ENCODE results near the gene SLC30A1. TPM values are rescaled to one million over a fixed set of nuclear protein-coding genes. Genes with fewer than 3 reads are reported as not detected.
"Not testable (repeated sequence)": the region's sequence is repeated elsewhere in the genome, so short reads cannot be mapped to it uniquely, and the experiment has no call there.

Gene SLC30A1
- total and polyA plus RNA-seq, 4 donors: 17.0 to 37.3 (median 25.4) TPM

DNA sequence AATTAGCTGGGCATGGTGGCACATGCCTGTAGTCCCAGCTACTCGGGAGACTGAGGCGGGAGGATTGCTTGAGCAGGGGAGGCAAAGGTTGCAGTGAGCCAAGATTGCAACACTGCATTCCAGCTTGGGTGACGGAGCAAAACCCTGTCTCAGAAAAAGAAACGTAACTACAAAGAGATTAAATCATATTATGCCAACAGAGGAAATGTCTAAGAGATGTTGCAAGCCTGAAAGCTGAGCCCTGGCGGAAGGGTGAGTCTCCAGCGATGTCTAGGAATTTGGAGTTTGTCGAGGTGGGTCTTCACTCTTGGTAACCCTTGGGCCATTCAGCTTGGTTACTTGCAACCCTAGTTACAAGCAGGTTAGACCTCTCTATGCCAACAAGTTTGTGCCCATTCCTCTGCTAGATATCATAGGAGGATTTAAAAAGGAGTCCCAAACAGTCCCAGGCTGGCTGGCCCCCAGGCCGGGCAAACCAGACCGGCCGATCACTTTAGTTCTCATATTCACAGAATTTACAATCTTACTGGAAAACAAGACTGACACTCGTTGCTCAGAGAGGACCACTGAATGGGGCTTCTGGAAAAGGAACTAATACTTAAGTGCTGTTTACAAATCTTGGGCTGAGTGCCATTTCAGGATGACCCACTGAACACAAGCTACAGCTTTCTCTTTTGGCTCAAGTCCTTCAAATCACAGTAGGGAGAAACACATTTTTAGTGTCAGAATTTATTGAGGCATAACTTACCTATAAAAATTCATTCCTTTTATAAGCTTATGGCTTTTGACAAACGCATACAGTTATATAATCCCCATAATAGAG, 27.1 kb downstream of the SLC30A1 start:
- no peak for DNase-seq (ENCODE audit: low read depth in 4 of 6, low spot score in 6 of 6)

DNA sequence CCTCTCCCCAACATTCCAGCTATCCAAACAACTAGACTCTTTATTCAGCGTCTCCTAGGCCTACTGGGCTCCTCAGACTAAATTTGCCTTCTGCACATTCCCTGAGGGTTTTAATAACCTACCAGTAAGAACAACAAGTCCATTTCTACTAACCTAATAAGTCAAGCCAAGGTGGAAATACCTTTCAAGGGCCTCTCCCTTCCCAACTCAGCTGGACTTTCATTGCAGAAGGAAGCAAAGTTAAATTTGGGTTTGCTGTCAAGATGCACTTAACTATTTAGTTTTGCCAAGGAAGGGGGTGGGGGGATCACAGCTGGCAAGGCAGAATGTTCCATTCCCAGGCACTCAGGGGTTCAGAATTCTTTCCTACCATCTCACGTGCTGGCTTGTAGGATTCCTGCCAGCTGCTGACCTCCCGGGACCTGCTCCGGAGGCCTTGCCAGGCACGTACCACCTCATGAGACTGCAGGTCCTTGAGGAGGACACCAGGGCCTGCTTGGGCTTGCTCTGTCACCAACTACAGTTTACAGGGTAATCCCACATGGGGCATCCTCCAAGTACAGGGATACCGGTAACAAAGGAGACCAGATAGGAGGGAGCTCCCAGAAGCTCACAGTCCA, 29.8 kb downstream of the SLC30A1 start:
- H3K4me3 ChIP-seq (ENCODE audit: low read depth, low read length): no peak overlapping the region
- H3K36me3 ChIP-seq (ENCODE audit: control insufficient read depth, insufficient read depth, low read length): no peaks in the 10 kb centered on the region
- DNase-seq (ENCODE audit: low read depth in 4 of 6, low spot score in 6 of 6): no peak

More for the DNA sequence above, 27.1 kb downstream of the SLC30A1 start:
- H3K9me3 ChIP-seq (ENCODE audit: control insufficient read depth, insufficient read depth, low read length): no peaks in the 10 kb centered on the region
- H3K36me3 ChIP-seq (ENCODE audit: control insufficient read depth, insufficient read depth, low read length): no peaks in the 10 kb centered on the region
- no peak overlapping the region for H3K4me3 ChIP-seq (ENCODE audit: low read depth, low read length)
- WGBS (ENCODE audit: insufficient coverage): 79% methylated on average over 2 of the region's 12 CpGs
- H3K27ac ChIP-seq (ENCODE audit: low read depth, low read length): no peak overlapping the region
- no peaks in the 10 kb centered on the region for H3K27me3 ChIP-seq (ENCODE audit: control insufficient read depth, insufficient read depth, low read length)
- peaks cover 3% of the 10 kb centered on the region for H3K4me1 ChIP-seq (ENCODE audit: control insufficient read depth, insufficient read depth, low read length)

DNA sequence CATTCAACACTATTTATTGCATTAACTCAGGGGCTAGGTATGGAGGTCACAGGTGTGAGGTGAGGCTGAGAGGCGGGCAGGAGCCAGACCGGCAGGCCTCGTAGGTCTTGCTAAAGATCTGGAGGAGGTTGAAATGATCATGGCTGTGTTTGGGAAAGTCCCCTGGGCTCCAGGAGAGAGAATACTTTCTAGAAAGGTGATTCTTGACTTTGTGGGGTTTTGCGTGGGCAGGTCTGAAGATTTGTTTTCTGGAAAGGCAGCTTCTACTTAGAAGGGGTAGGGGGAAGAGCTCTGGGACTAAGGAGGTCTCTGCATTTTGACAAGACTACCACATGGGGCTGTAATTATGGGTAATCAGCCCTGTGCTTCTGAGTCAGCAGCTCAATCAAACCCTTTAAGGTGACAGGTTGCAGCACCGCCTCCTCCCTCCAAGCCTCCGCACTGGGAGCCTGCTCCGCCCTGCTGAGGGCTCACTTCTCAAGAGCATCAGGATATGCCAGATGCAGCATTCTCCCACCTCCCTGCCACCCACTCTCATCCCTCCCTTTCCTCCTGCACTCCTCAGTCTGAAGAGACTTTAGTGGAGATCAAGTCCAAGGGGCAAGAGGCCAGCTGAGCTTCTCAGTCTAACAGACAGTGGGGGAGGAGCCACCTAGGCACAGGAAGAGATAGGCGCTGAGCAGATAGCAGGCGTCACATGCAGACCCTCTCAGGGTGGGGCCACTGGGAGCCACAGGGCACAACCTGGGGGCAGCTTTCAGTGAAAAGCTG, 30.5 kb downstream of the SLC30A1 start:
- no peaks in the 10 kb centered on the region for H3K36me3 ChIP-seq (ENCODE audit: control insufficient read depth, insufficient read depth, low read length)
- H3K4me3 ChIP-seq (ENCODE audit: low read depth, low read length): no peak overlapping the region
- H3K27me3 ChIP-seq (ENCODE audit: control insufficient read depth, insufficient read depth, low read length): no peaks in the 10 kb centered on the region
- no peak overlapping the region for H3K27ac ChIP-seq (ENCODE audit: low read depth, low read length)
- 88% methylated on average over 9 of the region's 9 CpGs for WGBS (ENCODE audit: insufficient coverage)
- peaks cover 3% of the 10 kb centered on the region for H3K4me1 ChIP-seq (ENCODE audit: control insufficient read depth, insufficient read depth, low read length)
- no peak for DNase-seq (ENCODE audit: low read depth in 4 of 6, low spot score in 6 of 6)
- H3K9me3 ChIP-seq (ENCODE audit: control insufficient read depth, insufficient read depth, low read length): no peaks in the 10 kb centered on the region

More for the DNA sequence above, 29.8 kb downstream of the SLC30A1 start:
- no peak overlapping the region for H3K27ac ChIP-seq (ENCODE audit: low read depth, low read length)
- WGBS (ENCODE audit: insufficient coverage): 79% methylated on average over 6 of the region's 6 CpGs
- no peaks in the 10 kb centered on the region for H3K9me3 ChIP-seq (ENCODE audit: control insufficient read depth, insufficient read depth, low read length)
- H3K27me3 ChIP-seq (ENCODE audit: control insufficient read depth, insufficient read depth, low read length): no peaks in the 10 kb centered on the region
- H3K4me1 ChIP-seq (ENCODE audit: control insufficient read depth, insufficient read depth, low read length): peaks cover 3% of the 10 kb centered on the region

DNA sequence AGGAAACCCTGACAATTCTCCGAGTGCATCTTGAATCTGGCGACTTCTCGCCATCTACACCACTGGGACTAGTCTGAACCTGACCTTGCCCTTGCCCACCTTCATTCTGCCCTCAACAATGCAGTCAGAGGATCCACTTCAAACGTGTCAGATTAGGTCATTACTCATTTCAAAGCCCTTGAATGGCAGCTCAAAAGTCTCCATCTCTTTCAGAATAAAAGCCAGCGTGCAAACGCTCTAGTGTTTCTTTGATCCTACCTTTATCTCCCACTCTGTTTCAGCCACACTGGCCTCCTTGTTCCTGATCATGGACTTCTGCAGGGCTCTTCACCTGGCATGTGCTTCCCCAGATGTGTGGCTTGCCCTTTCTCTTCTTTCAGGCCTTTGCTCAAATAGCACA, 31.3 kb downstream of the SLC30A1 start:
- peaks cover 3% of the 10 kb centered on the region for H3K4me1 ChIP-seq (ENCODE audit: control insufficient read depth, insufficient read depth, low read length)
- no peak overlapping the region for H3K4me3 ChIP-seq (ENCODE audit: low read depth, low read length)
- H3K27ac ChIP-seq (ENCODE audit: low read depth, low read length): no peak overlapping the region
- no peaks in the 10 kb centered on the region for H3K36me3 ChIP-seq (ENCODE audit: control insufficient read depth, insufficient read depth, low read length)
- no peaks in the 10 kb centered on the region for H3K9me3 ChIP-seq (ENCODE audit: control insufficient read depth, insufficient read depth, low read length)
- H3K27me3 ChIP-seq (ENCODE audit: control insufficient read depth, insufficient read depth, low read length): no peaks in the 10 kb centered on the region
- WGBS (ENCODE audit: insufficient coverage): 67% methylated on average over 6 of the region's 6 CpGs
- no peak for DNase-seq (ENCODE audit: low read depth in 4 of 6, low spot score in 6 of 6)

DNA sequence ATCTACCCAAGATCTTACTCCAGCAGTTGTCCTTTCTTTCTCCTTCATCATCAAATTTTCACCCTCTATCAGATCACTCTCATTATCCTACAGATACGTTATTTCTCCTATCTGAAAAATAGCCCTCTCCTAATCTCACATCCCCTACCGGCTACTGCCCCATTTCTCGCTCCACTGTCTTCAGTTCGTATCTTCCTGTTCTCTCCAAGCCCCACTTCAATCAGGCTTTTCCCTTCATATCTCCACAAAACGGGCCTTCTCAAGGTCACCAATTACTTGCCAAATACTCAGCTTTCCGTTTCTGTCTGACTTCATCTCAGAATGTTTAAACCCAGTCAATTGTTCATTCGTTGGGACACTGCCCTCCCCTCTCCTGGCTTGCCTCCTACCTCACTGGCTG, 32.4 kb downstream of the SLC30A1 start:
- H3K9me3 ChIP-seq (ENCODE audit: control insufficient read depth, insufficient read depth, low read length): no peaks in the 10 kb centered on the region
- no peaks in the 10 kb centered on the region for H3K36me3 ChIP-seq (ENCODE audit: control insufficient read depth, insufficient read depth, low read length)
- no peak for DNase-seq (ENCODE audit: low read depth in 4 of 6, low spot score in 6 of 6)
- WGBS (ENCODE audit: insufficient coverage): 93% methylated on average over 7 of the region's 7 CpGs
- no peak overlapping the region for H3K4me3 ChIP-seq (ENCODE audit: low read depth, low read length)
- no peaks in the 10 kb centered on the region for H3K27me3 ChIP-seq (ENCODE audit: control insufficient read depth, insufficient read depth, low read length)
- no peak overlapping the region for H3K27ac ChIP-seq (ENCODE audit: low read depth, low read length)
- peaks cover 8% of the 10 kb centered on the region for H3K4me1 ChIP-seq (ENCODE audit: control insufficient read depth, insufficient read depth, low read length)

DNA sequence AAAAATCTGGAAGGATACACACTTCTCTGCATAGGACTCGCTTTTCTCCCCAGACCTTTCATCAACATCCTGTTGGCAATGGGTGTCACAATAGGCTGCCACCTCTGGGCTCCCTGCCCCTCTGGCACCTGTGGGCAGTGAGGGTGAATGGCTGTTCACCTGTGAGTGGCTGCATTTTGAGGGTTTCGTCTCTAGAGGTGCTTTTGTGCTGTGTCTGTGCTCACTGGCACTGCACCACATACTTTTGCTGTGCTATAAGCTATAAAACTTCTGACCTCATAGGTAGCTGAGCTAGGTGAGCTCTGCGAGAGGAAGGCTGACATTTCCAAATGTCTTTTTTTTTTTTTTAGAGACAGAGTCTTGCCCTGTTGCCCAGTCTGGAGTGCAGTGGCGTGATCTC, 35.9 kb downstream of the SLC30A1 start:
- H3K4me3 ChIP-seq (ENCODE audit: low read depth, low read length): no peak overlapping the region
- WGBS (ENCODE audit: insufficient coverage): 83% methylated on average over 1 of the region's 4 CpGs
- DNase-seq (ENCODE audit: low read depth in 4 of 6, low spot score in 6 of 6): no peak
- H3K27ac ChIP-seq (ENCODE audit: low read depth, low read length): no peak overlapping the region
- H3K4me1 ChIP-seq (ENCODE audit: control insufficient read depth, insufficient read depth, low read length): peaks cover 4% of the 10 kb centered on the region
- no peaks in the 10 kb centered on the region for H3K9me3 ChIP-seq (ENCODE audit: control insufficient read depth, insufficient read depth, low read length)
- no peaks in the 10 kb centered on the region for H3K27me3 ChIP-seq (ENCODE audit: control insufficient read depth, insufficient read depth, low read length)
- H3K36me3 ChIP-seq (ENCODE audit: control insufficient read depth, insufficient read depth, low read length): no peaks in the 10 kb centered on the region

DNA sequence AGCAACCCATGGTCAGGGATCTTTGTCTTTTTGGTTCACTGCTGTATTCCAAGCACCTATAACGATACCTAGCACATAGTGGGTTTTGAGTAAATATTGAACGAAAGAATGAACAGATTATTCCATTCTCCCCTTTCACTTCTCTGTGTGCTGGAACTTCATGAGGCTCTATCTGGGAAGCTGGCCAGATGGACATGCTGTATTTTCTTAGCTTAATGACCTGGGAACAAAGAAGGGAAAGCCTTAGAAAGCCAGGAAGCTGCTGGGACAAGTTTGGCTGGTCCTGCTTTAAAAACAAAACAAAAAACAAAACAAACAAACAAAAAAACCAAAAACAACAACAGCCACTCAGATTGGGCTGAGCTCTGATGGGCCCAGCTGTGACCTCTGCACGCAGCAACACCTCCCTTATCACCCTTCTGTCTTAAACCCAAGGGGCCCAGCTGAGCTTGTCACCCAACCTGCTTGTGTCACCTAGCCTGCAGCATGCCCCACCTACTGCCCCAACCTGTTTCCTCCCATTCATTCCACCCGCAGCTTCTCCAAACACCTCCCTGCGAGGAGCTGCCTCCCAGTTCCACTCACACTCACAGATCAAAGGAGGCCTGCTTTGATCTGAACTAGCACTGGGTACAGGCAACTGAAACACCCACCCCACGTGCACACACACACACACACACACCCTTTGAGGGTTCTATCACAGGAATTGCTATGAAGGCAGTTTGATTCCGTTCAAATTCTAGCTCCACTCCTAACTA, 37.1 kb downstream of the SLC30A1 start:
- Histone ChIP-seq H3K36me3 (ENCODE audit: control insufficient read depth, insufficient read depth, low read length) (no peaks in the 10 kb centered on the region), H3K27me3 (ENCODE audit: control insufficient read depth, insufficient read depth, low read length) (no peaks in the 10 kb centered on the region), H3K9me3 (ENCODE audit: control insufficient read depth, insufficient read depth, low read length) (no peaks in the 10 kb centered on the region), H3K4me3 (ENCODE audit: low read depth, low read length) (no peak overlapping the region), H3K27ac (ENCODE audit: low read depth, low read length) (peak overlapping the region; percentile 27), H3K4me1 (ENCODE audit: control insufficient read depth, insufficient read depth, low read length) (peaks cover 4% of the 10 kb centered on the region)
- 37% methylated on average over 2 of the region's 7 CpGs for WGBS (ENCODE audit: insufficient coverage)
- DNase-seq (ENCODE audit: low read depth in 4 of 6, low spot score in 6 of 6): peak; percentile 13 to 80 (median 36)

DNA sequence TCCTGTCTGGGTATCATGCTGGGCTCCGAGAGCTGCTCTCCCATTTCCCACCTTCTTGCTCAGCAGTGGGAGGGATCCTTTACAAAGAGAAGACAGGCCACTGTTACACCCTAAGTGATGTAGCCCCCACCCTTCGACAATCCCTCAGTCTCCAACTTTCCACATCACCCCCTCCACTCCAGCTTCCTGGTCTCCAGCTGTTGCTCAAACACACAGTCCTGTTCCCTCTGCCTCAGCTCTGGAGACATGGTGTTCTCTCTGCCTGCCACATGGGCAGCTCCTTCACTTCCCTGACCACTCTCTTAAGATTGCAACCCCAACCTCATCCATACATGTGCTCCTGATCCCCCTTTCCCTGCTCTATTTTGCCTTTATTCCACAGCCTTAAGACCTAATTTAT, 37.7 kb downstream of the SLC30A1 start:
- Histone ChIP-seq H3K27me3 (ENCODE audit: control insufficient read depth, insufficient read depth, low read length) (no peaks in the 10 kb centered on the region), H3K27ac (ENCODE audit: low read depth, low read length) (peak overlapping the region; percentile 20), H3K9me3 (ENCODE audit: control insufficient read depth, insufficient read depth, low read length) (no peaks in the 10 kb centered on the region), H3K4me3 (ENCODE audit: low read depth, low read length) (no peak overlapping the region), H3K36me3 (ENCODE audit: control insufficient read depth, insufficient read depth, low read length) (no peaks in the 10 kb centered on the region), H3K4me1 (ENCODE audit: control insufficient read depth, insufficient read depth, low read length) (peaks cover 4% of the 10 kb centered on the region)
- WGBS (ENCODE audit: insufficient coverage): 92% methylated on average over 2 of the region's 2 CpGs
- DNase-seq (ENCODE audit: low read depth in 4 of 6, low spot score in 6 of 6): no peak

DNA sequence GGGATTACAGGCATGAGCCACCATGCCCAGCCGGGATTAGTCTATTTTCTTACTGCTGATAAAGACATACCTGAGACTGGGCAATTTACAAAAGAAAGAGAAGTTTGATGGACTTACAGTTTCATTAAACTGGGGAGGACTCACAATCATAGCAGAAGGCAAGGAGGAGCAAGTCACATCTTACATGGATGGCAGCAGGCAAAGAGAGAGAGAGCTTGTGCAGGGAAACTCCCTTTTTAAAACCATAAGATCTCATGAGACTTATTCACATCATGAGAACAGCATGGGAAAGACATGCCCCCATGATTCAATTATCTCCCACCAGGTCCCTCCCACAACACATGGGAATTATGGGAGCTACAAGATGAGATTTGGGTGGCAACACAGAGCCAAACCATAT, 38.1 kb downstream of the SLC30A1 start:
- not testable (repeated sequence) for H3K4me3 ChIP-seq (ENCODE audit: low read depth, low read length); H3K4me1 ChIP-seq (ENCODE audit: control insufficient read depth, insufficient read depth, low read length); DNase-seq (ENCODE audit: low read depth in 4 of 6, low spot score in 6 of 6); H3K27me3 ChIP-seq (ENCODE audit: control insufficient read depth, insufficient read depth, low read length); H3K36me3 ChIP-seq (ENCODE audit: control insufficient read depth, insufficient read depth, low read length); H3K27ac ChIP-seq (ENCODE audit: low read depth, low read length); H3K9me3 ChIP-seq (ENCODE audit: control insufficient read depth, insufficient read depth, low read length)
- 80% methylated on average over 1 of the region's 1 CpG for WGBS (ENCODE audit: insufficient coverage)

Data from spinal cord (tissue), 10 donors.